ENCODE results near the gene TYMP. TPM values are rescaled to one million over a fixed set of nuclear protein-coding genes. Genes with fewer than 3 reads are reported as not detected.
A peak's percentile ranks its signal among the peaks of the same experiment; 100 is the strongest.

The TYMP gene
- total and polyA plus RNA-seq, 10 of the 15 experiments (the other 5 are each of a cell fraction or from before 2014, with no cell fraction given), result 0.42 to 57.8 (median 24.6) TPM

DNA sequence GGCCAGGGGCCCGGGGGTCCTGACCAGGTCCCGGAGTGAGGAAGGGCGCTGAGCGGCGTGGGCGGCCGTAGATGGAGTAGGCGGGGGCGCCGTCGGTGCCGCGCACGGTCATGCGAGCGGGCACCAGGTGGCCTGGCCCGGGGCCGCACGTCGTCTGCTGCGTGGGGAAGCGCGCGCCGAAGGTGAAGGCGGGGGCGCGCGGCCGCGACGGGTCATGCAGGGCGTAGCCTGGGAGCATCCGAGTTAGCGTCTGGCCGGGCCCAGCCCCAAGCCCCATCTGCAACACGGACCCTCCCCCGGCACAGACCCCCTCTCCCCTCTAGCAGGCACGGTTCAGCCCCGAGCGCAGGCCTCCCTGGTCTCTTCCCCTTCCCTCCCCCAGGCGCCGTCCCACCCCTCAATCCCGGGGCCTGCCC is 1.7 kb upstream of the TYMP start (continued):
- TF ChIP-seq, protein P1, sequence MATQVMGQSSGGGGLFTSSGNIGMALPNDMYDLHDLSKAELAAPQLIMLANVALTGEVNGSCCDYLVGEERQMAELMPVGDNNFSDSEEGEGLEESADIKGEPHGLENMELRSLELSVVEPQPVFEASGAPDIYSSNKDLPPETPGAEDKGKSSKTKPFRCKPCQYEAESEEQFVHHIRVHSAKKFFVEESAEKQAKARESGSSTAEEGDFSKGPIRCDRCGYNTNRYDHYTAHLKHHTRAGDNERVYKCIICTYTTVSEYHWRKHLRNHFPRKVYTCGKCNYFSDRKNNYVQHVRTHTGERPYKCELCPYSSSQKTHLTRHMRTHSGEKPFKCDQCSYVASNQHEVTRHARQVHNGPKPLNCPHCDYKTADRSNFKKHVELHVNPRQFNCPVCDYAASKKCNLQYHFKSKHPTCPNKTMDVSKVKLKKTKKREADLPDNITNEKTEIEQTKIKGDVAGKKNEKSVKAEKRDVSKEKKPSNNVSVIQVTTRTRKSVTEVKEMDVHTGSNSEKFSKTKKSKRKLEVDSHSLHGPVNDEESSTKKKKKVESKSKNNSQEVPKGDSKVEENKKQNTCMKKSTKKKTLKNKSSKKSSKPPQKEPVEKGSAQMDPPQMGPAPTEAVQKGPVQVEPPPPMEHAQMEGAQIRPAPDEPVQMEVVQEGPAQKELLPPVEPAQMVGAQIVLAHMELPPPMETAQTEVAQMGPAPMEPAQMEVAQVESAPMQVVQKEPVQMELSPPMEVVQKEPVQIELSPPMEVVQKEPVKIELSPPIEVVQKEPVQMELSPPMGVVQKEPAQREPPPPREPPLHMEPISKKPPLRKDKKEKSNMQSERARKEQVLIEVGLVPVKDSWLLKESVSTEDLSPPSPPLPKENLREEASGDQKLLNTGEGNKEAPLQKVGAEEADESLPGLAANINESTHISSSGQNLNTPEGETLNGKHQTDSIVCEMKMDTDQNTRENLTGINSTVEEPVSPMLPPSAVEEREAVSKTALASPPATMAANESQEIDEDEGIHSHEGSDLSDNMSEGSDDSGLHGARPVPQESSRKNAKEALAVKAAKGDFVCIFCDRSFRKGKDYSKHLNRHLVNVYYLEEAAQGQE (IDR thresholded peaks at IDR 0.05; ENCODE audit: low read depth, low read length), result no peak
- TF ChIP-seq BCL3 (IDR thresholded peaks at IDR 0.05; ENCODE audit: borderline replicate concordance, insufficient read depth, low read depth, low read length, poor library complexity, severe bottlenecking) (peak; percentile 33), NFYA (IDR thresholded peaks at IDR 0.05; ENCODE audit: borderline replicate concordance, low read depth, low read length) (no peak), RAD51 (IDR thresholded peaks at IDR 0.05) (no peak), NRF1 (conservative IDR thresholded peaks at IDR 0.05; ENCODE audit: low read depth, low read length) (no peak), POLR2AphosphoS5 (IDR thresholded peaks at IDR 0.05; ENCODE audit: low read length) (no peak; the same call in 1 of the 2 replicates), PAX8 (IDR thresholded peaks at IDR 0.05) (no peak), E4F1 (IDR thresholded peaks at IDR 0.05; ENCODE audit: borderline replicate concordance, partially characterized antibody) (no peak), YBX1 (IDR thresholded peaks at IDR 0.05) (no peak), EZH2 (IDR thresholded peaks at IDR 0.05; ENCODE audit: borderline replicate concordance, control insufficient read depth, low read depth, low read length) (no peak), FOXM1 (IDR thresholded peaks at IDR 0.05; ENCODE audit: low read depth, low read length) (no peak), IRF4 (IDR thresholded peaks at IDR 0.05; ENCODE audit: low read depth, low read length) (no peak), GATAD2B (conservative IDR thresholded peaks at IDR 0.05; ENCODE audit: low read depth) (no peak), NBN (IDR thresholded peaks at IDR 0.05) (no peak), ELK1 (IDR thresholded peaks at IDR 0.05; ENCODE audit: low read depth, low read length) (no peak), SREBF2 (IDR thresholded peaks at IDR 0.05; ENCODE audit: low read length) (no peak), LARP7 (IDR thresholded peaks at IDR 0.05) (no peak; the same call in 1 of the 2 replicates), MYB (IDR thresholded peaks at IDR 0.05; ENCODE audit: borderline replicate concordance, low read depth, low read length) (no peak), ESRRA (IDR thresholded peaks at IDR 0.05; ENCODE audit: low read length) (no peak), ATF7 (IDR thresholded peaks at IDR 0.05; ENCODE audit: low read depth) (no peak), EED (IDR thresholded peaks at IDR 0.05; ENCODE audit: low read depth) (no peak), CBX5 (IDR thresholded peaks at IDR 0.05; ENCODE audit: low read depth) (no peak)
- TF ChIP-seq, protein P2, sequence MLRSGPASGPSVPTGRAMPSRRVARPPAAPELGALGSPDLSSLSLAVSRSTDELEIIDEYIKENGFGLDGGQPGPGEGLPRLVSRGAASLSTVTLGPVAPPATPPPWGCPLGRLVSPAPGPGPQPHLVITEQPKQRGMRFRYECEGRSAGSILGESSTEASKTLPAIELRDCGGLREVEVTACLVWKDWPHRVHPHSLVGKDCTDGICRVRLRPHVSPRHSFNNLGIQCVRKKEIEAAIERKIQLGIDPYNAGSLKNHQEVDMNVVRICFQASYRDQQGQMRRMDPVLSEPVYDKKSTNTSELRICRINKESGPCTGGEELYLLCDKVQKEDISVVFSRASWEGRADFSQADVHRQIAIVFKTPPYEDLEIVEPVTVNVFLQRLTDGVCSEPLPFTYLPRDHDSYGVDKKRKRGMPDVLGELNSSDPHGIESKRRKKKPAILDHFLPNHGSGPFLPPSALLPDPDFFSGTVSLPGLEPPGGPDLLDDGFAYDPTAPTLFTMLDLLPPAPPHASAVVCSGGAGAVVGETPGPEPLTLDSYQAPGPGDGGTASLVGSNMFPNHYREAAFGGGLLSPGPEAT (IDR thresholded peaks at IDR 0.05; ENCODE audit: low read depth), result no peak
